K562 (cell line): Measurements from ENCODE around the gene TNN. TPM values are rescaled to one million over a fixed set of nuclear protein-coding genes. Genes with fewer than 3 reads are reported as not detected.

Source experiments
- EWSR1 ChIP-seq: fragments of 450-650 bp; IDR thresholded peaks from 2 replicates; pipeline ENCODE4 v1.6.1; 2018; ENCODE audit warnings: borderline replicate concordance, mild to moderate bottlenecking, low read depth, moderate library complexity; ENCODE audit not compliant: partially characterized antibody
- HCFC1 ChIP-seq: IDR thresholded peaks from 2 replicates; pipeline ENCODE4 v1.6.1; 2012; ENCODE audit warnings: low read depth, low read length, improper control_type of control experiment
- HNRNPL ChIP-seq: fragments of 200-400 bp; formaldehyde crosslinking; IDR thresholded peaks from 2 replicates; pipeline ENCODE4 v1.6.1; 2017; ENCODE audit warnings: low read depth, mild to moderate bottlenecking, low read length
- MEIS2 ChIP-seq: fragments of 450-650 bp; IDR thresholded peaks from 2 replicates; pipeline ENCODE4 v1.6.1; 2014; ENCODE audit warnings: mild to moderate bottlenecking; ENCODE audit not compliant: partially characterized antibody
- MTF1 ChIP-seq: fragments of 250-450 bp; sonication (Bioruptor Pico); IDR thresholded peaks from 2 replicates; pipeline ENCODE4 v1.9.0; 2021; ENCODE audit warnings: moderate library complexity, mild to moderate bottlenecking, inconsistent platforms, borderline replicate concordance
- MYC ChIP-seq, 2 experiments: fragments of 250-450 bp in 1 of 2; sonication (Bioruptor Pico) in 1 of 2; IDR thresholded peaks; 2 replicates each; pipeline versions ENCODE4 v1.5.1 to v1.6.1; 2012 to 2021; ENCODE audit warnings: low read depth in 2 of 2, borderline replicate concordance in 1 of 2, improper control_type of control experiment in 1 of 2, low read length in 1 of 2, mild to moderate bottlenecking in 1 of 2, moderate library complexity in 1 of 2
- NCOA1 ChIP-seq: fragments of 450-650 bp; IDR thresholded peaks from 2 replicates; pipeline ENCODE4 v1.6.1; 2016; ENCODE audit warnings: low read depth
- NR2F6 ChIP-seq: fragments of 450-650 bp; formaldehyde crosslinking; IDR thresholded peaks from 2 replicates; pipeline ENCODE4 v1.4.0; 2020; ENCODE audit warnings: mild to moderate bottlenecking
- PPARD ChIP-seq: fragments of 250-450 bp; sonication (Bioruptor Pico); IDR thresholded peaks from 2 replicates; pipeline ENCODE4 v1.8.0; 2022; ENCODE audit warnings: inconsistent platforms, mild to moderate bottlenecking, moderate library complexity
- PTBP1 ChIP-seq: fragments of 200-400 bp; formaldehyde crosslinking; IDR thresholded peaks from 2 replicates; pipeline ENCODE4 v1.6.1; 2017; ENCODE audit warnings: low read depth, low read length
- RBBP5 ChIP-seq: fragments of 200-600 bp; sonication (generic); IDR thresholded peaks from 2 replicates; pipeline ENCODE4 v1.6.1; 2012; ENCODE audit warnings: borderline replicate concordance, mild to moderate bottlenecking, low read length, control low read depth, inconsistent platforms; ENCODE audit not compliant: insufficient read depth, poor library complexity, severe bottlenecking
- ZNF23 ChIP-seq: fragments of 250-450 bp; sonication (Bioruptor Pico); IDR thresholded peaks from 2 replicates; pipeline ENCODE4 v1.4.0; 2020; ENCODE audit warnings: mild to moderate bottlenecking
- ZNF274 ChIP-seq: IDR thresholded peaks from 2 replicates; pipeline ENCODE4 v1.6.1; 2011; ENCODE audit warnings: low read depth, mild to moderate bottlenecking, low read length, moderate library complexity, borderline replicate concordance
- ZNF695 ChIP-seq: fragments of 450-650 bp; formaldehyde crosslinking; IDR thresholded peaks from 2 replicates; pipeline ENCODE4 v1.4.0; 2020; ENCODE audit warnings: mild to moderate bottlenecking, moderate library complexity
- polyA plus RNA-seq, 8 experiments: library from polyadenylated mRNA; depleted of rRNA in 4 of 8; stranded (reverse) in 5 of 8; unstranded in 3 of 8; fragments of >200 nt; fragmentation: Nextera tagmentation in 2 of 8; fragmentation: Illumina TruSeq in 1 of 8; extraction: Ambion mirVana in 2 of 8; extraction: Trizol in 1 of 8; gene quantifications; 2 replicates each; pipeline versions ENCODE4 v1.2.1 to v1.2.3, GENCODE V29; 2011 to 2014; ENCODE audit warnings: inconsistent platforms in 1 of 8, missing spikeins in 1 of 8
- total RNA-seq, 7 experiments: library from RNA; depleted of rRNA in 6 of 7; stranded (reverse); fragments of >200 nt in 6 of 7; fragmentation: Illumina TruSeq in 2 of 7; extraction: Trizol in 2 of 7; gene quantifications; 2 replicates each; pipeline versions ENCODE4 v1.2.1 to v1.2.3, GENCODE V29; 2011 to 2021; ENCODE audit warnings: low replicate concordance in 1 of 7
- TF ChIP-seq, protein P1 (sequence below), 2 experiments: fragments of 450-650 bp in 1 of 2; IDR thresholded peaks; 2 replicates each; pipeline ENCODE4 v1.6.1; 2011 to 2017; ENCODE audit warnings: low read depth in 2 of 2, antibody characterized with exemption in 1 of 2, borderline replicate concordance in 1 of 2, low read length in 1 of 2, mild to moderate bottlenecking in 1 of 2, mixed read lengths in 1 of 2; ENCODE audit not compliant: control insufficient read depth in 1 of 2
- TF ChIP-seq, protein P2 (sequence below): sonication (generic); formaldehyde crosslinking; IDR thresholded peaks from 2 replicates; pipeline ENCODE4 v1.8.0; 2022; ENCODE audit warnings: mild to moderate bottlenecking, missing genetic modification reagents
- TF ChIP-seq, protein P3 (sequence below): fragments of 450-650 bp; IDR thresholded peaks from 2 replicates; pipeline ENCODE4 v1.6.1; 2018; ENCODE audit warnings: mild to moderate bottlenecking, low read depth; ENCODE audit not compliant: partially characterized antibody

Gene TNN
- total and polyA plus RNA-seq, 9 of the 15 experiments (the other 6 are each of a cell fraction or from before 2014, with no cell fraction given), result 0.01 to 0.09 (median 0.07) TPM; not detected in 4

DNA sequence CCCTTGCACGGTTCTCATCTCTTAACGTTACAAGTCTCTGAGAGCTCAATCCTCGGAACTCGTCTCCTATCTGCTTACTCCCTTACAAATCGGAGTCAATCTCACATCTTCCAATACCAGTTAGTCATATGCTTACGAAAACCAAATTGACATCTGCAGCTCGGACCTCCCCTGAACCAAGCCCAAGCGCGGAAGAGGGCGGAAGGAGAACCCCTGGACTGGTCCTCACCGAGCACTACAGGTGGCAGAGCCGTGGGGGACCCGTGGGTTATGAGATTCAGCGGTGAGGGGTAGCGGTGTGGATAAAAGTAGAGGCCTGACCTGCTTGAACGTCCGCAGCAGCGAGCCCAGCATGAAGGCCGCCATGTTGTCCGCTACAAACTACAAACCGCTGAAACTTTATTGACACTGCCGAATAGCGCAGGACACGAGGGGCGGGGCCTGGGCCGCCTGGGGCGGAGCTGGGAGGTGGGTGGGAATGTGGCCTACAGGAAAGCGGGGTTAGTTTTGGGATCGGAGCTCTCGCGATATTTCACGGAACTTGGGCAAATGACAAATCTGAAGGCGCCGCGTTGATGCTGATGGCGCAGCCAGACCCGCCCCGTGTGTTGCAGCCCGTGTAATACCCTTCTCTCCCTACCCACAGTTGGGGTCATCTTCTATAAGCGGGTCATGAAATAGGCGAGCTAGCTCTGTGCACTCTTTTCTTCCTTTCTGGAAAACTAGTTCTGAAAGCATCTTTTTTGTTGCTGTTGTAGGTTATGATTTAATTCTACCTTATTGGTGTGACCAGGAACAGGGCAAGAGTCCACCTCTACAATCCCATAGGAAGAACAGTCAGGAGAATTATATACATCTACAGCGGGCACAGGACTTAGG, 44.4 kb upstream of the TNN start, which contains the start of gene MRPS14 (continued):
- TF ChIP-seq, protein P1, sequence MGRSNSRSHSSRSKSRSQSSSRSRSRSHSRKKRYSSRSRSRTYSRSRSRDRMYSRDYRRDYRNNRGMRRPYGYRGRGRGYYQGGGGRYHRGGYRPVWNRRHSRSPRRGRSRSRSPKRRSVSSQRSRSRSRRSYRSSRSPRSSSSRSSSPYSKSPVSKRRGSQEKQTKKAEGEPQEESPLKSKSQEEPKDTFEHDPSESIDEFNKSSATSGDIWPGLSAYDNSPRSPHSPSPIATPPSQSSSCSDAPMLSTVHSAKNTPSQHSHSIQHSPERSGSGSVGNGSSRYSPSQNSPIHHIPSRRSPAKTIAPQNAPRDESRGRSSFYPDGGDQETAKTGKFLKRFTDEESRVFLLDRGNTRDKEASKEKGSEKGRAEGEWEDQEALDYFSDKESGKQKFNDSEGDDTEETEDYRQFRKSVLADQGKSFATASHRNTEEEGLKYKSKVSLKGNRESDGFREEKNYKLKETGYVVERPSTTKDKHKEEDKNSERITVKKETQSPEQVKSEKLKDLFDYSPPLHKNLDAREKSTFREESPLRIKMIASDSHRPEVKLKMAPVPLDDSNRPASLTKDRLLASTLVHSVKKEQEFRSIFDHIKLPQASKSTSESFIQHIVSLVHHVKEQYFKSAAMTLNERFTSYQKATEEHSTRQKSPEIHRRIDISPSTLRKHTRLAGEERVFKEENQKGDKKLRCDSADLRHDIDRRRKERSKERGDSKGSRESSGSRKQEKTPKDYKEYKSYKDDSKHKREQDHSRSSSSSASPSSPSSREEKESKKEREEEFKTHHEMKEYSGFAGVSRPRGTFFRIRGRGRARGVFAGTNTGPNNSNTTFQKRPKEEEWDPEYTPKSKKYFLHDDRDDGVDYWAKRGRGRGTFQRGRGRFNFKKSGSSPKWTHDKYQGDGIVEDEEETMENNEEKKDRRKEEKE (IDR thresholded peaks at IDR 0.05; ENCODE audit: borderline replicate concordance in 1 of 2, control insufficient read depth in 1 of 2, low read depth in 2 of 2, low read length in 1 of 2), result 0 out of 4 replicates have a peak, but pooled peaks of 1 of the 2 experiments have one; percentile 45
- TF ChIP-seq PPARD (no peak), HCFC1 (peak; percentile 82), EWSR1 (no peak), NCOA1 (peak; percentile 48; the same call in 1 of the 2 replicates), MYC (IDR thresholded peaks at IDR 0.05; ENCODE audit: low read depth, low read length) (peak; percentile 96), MYC (CRISPR knock-in tag; IDR thresholded peaks at IDR 0.05; ENCODE audit: borderline replicate concordance, low read depth) (0 out of 2 replicates have a peak, but pooled peaks have one; percentile 51), HNRNPL (no peak), NR2F6 (no peak; the same call in 1 of the 2 replicates), PTBP1 (no peak), RBBP5 (peak; percentile 90), ZNF695 (CRISPR knock-in tag) (no peak), ZNF23 (CRISPR knock-in tag) (no peak), MEIS2 (peak; percentile 13), ZNF274 (no peak), MTF1 (CRISPR knock-in tag) (no peak)
- TF ChIP-seq, protein P2, sequence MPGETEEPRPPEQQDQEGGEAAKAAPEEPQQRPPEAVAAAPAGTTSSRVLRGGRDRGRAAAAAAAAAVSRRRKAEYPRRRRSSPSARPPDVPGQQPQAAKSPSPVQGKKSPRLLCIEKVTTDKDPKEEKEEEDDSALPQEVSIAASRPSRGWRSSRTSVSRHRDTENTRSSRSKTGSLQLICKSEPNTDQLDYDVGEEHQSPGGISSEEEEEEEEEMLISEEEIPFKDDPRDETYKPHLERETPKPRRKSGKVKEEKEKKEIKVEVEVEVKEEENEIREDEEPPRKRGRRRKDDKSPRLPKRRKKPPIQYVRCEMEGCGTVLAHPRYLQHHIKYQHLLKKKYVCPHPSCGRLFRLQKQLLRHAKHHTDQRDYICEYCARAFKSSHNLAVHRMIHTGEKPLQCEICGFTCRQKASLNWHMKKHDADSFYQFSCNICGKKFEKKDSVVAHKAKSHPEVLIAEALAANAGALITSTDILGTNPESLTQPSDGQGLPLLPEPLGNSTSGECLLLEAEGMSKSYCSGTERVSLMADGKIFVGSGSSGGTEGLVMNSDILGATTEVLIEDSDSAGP, result no peak
- TF ChIP-seq, protein P3, sequence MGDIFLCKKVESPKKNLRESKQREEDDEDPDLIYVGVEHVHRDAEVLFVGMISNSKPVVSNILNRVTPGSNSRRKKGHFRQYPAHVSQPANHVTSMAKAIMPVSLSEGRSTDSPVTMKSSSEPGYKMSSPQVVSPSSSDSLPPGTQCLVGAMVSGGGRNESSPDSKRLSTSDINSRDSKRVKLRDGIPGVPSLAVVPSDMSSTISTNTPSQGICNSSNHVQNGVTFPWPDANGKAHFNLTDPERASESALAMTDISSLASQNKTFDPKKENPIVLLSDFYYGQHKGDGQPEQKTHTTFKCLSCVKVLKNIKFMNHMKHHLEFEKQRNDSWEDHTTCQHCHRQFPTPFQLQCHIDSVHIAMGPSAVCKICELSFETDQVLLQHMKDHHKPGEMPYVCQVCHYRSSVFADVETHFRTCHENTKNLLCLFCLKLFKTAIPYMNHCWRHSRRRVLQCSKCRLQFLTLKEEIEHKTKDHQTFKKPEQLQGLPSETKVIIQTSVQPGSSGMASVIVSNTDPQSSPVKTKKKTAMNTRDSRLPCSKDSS, result no peak
